Osteoblast (primary cell): ENCODE measurements around the gene MESP1. TPM values are rescaled to one million over a fixed set of nuclear protein-coding genes. Genes with fewer than 3 reads are reported as not detected.

ENCODE experiments used
- DNase-seq: peaks from one replicate; pipeline ENCODE4 v3.0.0; 2011; ENCODE audit warnings: low spot score, mixed read lengths; ENCODE audit not compliant: insufficient read length; ENCODE audit errors: missing footprints
- H2AFZ ChIP-seq: 2 replicates; pipeline ENCODE4 v1.6.0; 2011; ENCODE audit warnings: mild to moderate bottlenecking, low read length
- H3K27ac ChIP-seq: 2 replicates; pipeline ENCODE4 v1.5.1; 2011; ENCODE audit warnings: mild to moderate bottlenecking, low read depth, low read length, moderate library complexity
- H3K27me3 ChIP-seq: 2 replicates; pipeline ENCODE4 v1.6.0; 2012; ENCODE audit warnings: mild to moderate bottlenecking, control low read depth, inconsistent platforms, low read length, moderate library complexity; ENCODE audit not compliant: insufficient read depth
- H3K36me3 ChIP-seq: 2 replicates; pipeline ENCODE4 v1.5.1; 2011; ENCODE audit warnings: mild to moderate bottlenecking, low read length, control low read depth, moderate library complexity; ENCODE audit not compliant: insufficient read depth
- H3K4me1 ChIP-seq: 2 replicates; pipeline ENCODE4 v1.5.1; 2011; ENCODE audit warnings: mild to moderate bottlenecking, low read length, control low read depth, moderate library complexity; ENCODE audit not compliant: insufficient read depth
- H3K4me2 ChIP-seq: 2 replicates; pipeline ENCODE4 v1.6.0; 2011; ENCODE audit warnings: mild to moderate bottlenecking, low read length; ENCODE audit not compliant: insufficient read depth
- H3K4me3 ChIP-seq: fragments of 200-600 bp; sonication (generic); 3 replicates; pipeline ENCODE4 v1.5.1; 2012; ENCODE audit warnings: mild to moderate bottlenecking, low read length, inconsistent platforms; ENCODE audit not compliant: insufficient read depth
- H3K79me2 ChIP-seq: 2 replicates; pipeline ENCODE4 v1.6.0; 2012; ENCODE audit warnings: mild to moderate bottlenecking, low read length, control low read depth, inconsistent platforms; ENCODE audit not compliant: insufficient read depth
- H3K9me3 ChIP-seq: 2 replicates; pipeline ENCODE4 v1.5.1; 2011; ENCODE audit warnings: low read depth, low read length, control low read depth
- H4K20me1 ChIP-seq: 2 replicates; pipeline ENCODE4 v1.6.0; 2012; ENCODE audit warnings: mild to moderate bottlenecking, low read length, control low read depth; ENCODE audit not compliant: insufficient read depth
- total RNA-seq: library from RNA; depleted of rRNA; stranded (reverse); fragments of >200 nt; gene quantifications from 2 replicates; pipeline ENCODE4 v1.2.3, GENCODE V29; 2012
- TF ChIP-seq, protein P1 (sequence below): IDR thresholded peaks from 2 replicates; pipeline ENCODE4 v1.5.1; 2011; ENCODE audit warnings: mild to moderate bottlenecking, low read depth, low read length, moderate library complexity; ENCODE audit errors: extremely low read depth

Gene MESP1
- total RNA-seq, 1 donor, result under 0.01 TPM

DNA sequence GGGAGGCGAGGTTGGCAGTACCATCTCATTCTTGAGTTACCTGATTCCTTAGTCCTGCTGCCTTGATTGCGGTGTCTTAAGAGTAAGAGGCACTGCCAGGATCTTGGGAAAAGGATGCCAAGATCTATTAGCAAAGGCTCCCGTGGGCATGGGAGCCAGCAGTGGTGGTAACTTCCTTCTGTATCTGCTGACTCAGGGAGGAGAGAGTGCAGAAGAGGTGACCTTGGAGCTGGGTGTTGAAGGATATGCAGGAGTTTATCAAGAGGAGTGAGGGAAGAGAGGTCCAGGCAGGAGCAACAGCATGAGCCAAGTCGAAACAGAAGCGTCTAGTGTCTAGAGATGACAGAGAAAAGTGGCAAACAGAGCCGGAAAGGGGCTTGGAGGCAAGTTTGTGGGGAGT, 29.6 kb upstream of the MESP1 start:
- Histone ChIP-seq H3K4me1 (peaks cover 21% of the 10 kb centered on the region), H3K27ac (no peak overlapping the region), H3K4me3 (no peak overlapping the region), H3K36me3 (peaks cover 13% of the 10 kb centered on the region), H3K4me2 (no peak overlapping the region), H3K27me3 (no peaks in the 10 kb centered on the region), H2AFZ (no peak overlapping the region), H4K20me1 (peaks cover 4% of the 10 kb centered on the region), H3K79me2 (no peaks in the 10 kb centered on the region), H3K9me3 (no peaks in the 10 kb centered on the region)
- peak; percentile 56 for DNase-seq
- TF ChIP-seq, protein P1, sequence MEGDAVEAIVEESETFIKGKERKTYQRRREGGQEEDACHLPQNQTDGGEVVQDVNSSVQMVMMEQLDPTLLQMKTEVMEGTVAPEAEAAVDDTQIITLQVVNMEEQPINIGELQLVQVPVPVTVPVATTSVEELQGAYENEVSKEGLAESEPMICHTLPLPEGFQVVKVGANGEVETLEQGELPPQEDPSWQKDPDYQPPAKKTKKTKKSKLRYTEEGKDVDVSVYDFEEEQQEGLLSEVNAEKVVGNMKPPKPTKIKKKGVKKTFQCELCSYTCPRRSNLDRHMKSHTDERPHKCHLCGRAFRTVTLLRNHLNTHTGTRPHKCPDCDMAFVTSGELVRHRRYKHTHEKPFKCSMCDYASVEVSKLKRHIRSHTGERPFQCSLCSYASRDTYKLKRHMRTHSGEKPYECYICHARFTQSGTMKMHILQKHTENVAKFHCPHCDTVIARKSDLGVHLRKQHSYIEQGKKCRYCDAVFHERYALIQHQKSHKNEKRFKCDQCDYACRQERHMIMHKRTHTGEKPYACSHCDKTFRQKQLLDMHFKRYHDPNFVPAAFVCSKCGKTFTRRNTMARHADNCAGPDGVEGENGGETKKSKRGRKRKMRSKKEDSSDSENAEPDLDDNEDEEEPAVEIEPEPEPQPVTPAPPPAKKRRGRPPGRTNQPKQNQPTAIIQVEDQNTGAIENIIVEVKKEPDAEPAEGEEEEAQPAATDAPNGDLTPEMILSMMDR, result no peak

DNA sequence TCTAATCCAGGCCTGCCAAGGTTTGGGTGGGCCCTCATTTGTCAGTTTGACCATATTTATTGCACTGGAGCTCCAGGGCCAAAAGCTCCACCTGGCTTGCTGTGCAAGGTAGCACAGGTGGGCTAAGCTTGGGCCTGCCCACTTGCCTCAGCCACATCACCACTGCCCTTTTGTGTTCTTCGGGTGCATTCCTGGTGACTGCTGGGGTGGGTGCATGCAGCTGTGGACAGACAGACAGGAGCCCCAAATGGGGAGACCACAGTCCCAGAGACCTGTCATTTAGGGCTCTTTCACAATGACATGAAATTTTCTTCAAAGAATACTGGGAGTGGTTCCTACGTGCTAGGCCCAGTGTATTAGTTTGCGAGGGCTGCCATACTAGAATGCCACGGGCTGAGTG, 27.8 kb upstream of the MESP1 start:
- no peak overlapping the region for H3K27ac ChIP-seq
- H3K36me3 ChIP-seq, result no peaks in the 10 kb centered on the region
- peaks cover 21% of the 10 kb centered on the region for H3K4me1 ChIP-seq
- H3K4me3 ChIP-seq, result no peak overlapping the region
- TF ChIP-seq, protein P1, result no peak
- H3K9me3 ChIP-seq, result no peaks in the 10 kb centered on the region
- no peak overlapping the region for H3K4me2 ChIP-seq
- no peak overlapping the region for H2AFZ ChIP-seq
- H3K27me3 ChIP-seq, result no peaks in the 10 kb centered on the region
- no peaks in the 10 kb centered on the region for H3K79me2 ChIP-seq
- H4K20me1 ChIP-seq, result no peaks in the 10 kb centered on the region
- DNase-seq, result peak; percentile 60

DNA sequence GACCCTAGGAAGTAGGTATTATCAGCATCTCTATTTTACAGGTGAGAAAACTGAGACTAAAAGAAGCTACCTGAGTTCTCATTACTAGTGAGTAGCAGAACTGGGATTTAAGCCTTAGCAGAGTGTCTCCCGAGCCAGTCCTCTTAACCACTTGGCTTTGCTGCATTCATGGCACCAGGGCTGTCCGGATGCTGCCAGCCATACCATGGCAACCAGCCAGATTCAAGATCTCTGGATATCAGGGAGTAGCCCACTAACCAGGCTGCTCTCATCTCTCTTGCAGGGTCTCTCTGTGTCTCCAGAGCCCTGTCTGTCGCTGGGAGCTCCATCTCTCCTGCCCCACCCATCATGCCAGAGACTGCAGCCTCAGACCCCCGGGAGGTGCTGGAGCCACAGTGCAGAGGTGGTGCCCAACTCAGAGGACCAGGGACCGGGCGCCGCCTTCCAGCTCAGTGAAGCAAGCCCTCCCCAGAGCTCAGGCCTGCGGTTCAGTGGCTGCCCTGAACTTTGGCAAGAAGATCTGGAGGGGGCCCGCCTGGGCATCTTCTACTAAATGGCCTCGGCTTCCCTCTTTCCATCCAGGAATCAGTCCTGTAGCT, 26.8 kb upstream of the MESP1 start:
- Histone ChIP-seq H2AFZ (no peak overlapping the region), H3K4me3 (no peak overlapping the region), H4K20me1 (no peaks in the 10 kb centered on the region), H3K79me2 (no peaks in the 10 kb centered on the region), H3K27ac (no peak overlapping the region), H3K4me2 (no peak overlapping the region), H3K36me3 (no peaks in the 10 kb centered on the region), H3K9me3 (no peaks in the 10 kb centered on the region), H3K4me1 (peaks cover 20% of the 10 kb centered on the region), H3K27me3 (no peaks in the 10 kb centered on the region)
- peak; percentile 50 for DNase-seq
- TF ChIP-seq, protein P1, result no peak

DNA sequence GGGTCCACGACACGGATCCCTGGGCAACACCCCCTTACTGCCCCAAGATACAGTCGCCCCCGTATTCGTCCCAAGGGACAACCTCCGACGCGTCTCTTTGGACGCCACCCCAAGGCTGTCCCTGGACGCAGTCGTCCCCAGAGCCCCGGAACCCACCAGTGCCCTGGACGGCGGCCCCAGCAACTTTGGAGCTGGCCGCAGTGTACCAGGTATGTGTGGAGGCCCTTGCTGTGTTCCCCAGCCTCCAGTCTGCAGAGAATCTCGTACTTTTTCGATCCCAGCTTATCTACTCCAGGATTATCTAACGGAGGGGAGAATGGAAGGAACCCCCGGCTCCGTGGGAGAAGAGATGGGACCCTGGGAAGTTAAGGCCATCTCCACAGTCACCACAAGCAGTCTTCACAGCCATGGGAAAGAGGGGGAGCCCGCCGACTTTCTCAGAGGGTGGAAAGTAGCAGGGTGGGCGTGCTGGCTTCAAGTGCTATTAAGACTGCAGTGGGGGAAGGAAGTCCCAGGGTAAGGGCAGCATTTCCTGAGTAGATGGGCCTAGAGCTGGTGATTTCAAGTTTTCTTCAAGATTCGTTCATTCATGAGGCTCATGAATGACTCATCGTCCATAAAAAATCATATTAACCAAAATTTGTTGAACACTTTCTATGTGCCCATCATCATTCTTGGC, 26.2 kb upstream of the MESP1 start:
- Histone ChIP-seq H3K79me2 (no peaks in the 10 kb centered on the region), H3K27ac (no peak overlapping the region), H3K4me3 (peak overlapping the region; percentile 72), H4K20me1 (no peaks in the 10 kb centered on the region), H3K4me2 (peak overlapping the region; percentile 85), H3K9me3 (no peaks in the 10 kb centered on the region), H3K4me1 (peaks cover 19% of the 10 kb centered on the region), H2AFZ (no peak overlapping the region), H3K27me3 (no peaks in the 10 kb centered on the region), H3K36me3 (no peaks in the 10 kb centered on the region)
- TF ChIP-seq, protein P1, result no peak
- peak; percentile 75 for DNase-seq
